Chondrocyte (in vitro differentiated cells): Measurements from ENCODE around the gene WDR27. TPM values are rescaled to one million over a fixed set of nuclear protein-coding genes. Genes with fewer than 3 reads are reported as not detected.
"Not testable (repeated sequence)": the region's sequence is repeated elsewhere in the genome, so short reads cannot be mapped to it uniquely, and the experiment has no call there.

Experiments
- DNase-seq: peaks from one replicate; pipeline ENCODE4 v3.0.0; 2021; ENCODE audit warnings: mixed read lengths, low spot score
- H3K27ac Mint-ChIP-seq: one replicate; pipeline ENCODE4 v1.8.0; 2021; ENCODE audit warnings: mild to moderate bottlenecking, moderate library complexity, mixed read lengths; ENCODE audit not compliant: unreplicated experiment
- H3K27me3 Mint-ChIP-seq: 2 replicates; pipeline ENCODE4 v1.8.0; 2021; ENCODE audit warnings: low read depth, mixed read lengths
- H3K36me3 Mint-ChIP-seq: 2 replicates; pipeline ENCODE4 v1.8.0; 2021; ENCODE audit warnings: low read depth, mixed read lengths
- H3K4me1 Mint-ChIP-seq: 2 replicates; pipeline ENCODE4 v1.8.0; 2021; ENCODE audit warnings: low read depth, mild to moderate bottlenecking, mixed read lengths
- H3K4me3 Mint-ChIP-seq: one replicate; pipeline ENCODE4 v1.8.0; 2021; ENCODE audit warnings: mild to moderate bottlenecking, moderate library complexity, mixed read lengths; ENCODE audit not compliant: unreplicated experiment
- H3K9me3 Mint-ChIP-seq: 2 replicates; pipeline ENCODE4 v1.8.0; 2021; ENCODE audit warnings: low read depth, mixed read lengths
- total RNA-seq: library from RNA; stranded (reverse); gene quantifications from 3 replicates; pipeline ENCODE4 v1.2.1, GENCODE V29; 2021
- TF ChIP-seq, protein P1 (sequence below): fragments of 200-600 bp; sonication (generic); IDR thresholded peaks from 2 replicates; pipeline ENCODE4 v1.5.0; 2021; ENCODE audit warnings: antibody characterized with exemption, mild to moderate bottlenecking, moderate library complexity

Gene WDR27
- total RNA-seq, 1 donor from 2014 or later: 24.9 TPM

DNA sequence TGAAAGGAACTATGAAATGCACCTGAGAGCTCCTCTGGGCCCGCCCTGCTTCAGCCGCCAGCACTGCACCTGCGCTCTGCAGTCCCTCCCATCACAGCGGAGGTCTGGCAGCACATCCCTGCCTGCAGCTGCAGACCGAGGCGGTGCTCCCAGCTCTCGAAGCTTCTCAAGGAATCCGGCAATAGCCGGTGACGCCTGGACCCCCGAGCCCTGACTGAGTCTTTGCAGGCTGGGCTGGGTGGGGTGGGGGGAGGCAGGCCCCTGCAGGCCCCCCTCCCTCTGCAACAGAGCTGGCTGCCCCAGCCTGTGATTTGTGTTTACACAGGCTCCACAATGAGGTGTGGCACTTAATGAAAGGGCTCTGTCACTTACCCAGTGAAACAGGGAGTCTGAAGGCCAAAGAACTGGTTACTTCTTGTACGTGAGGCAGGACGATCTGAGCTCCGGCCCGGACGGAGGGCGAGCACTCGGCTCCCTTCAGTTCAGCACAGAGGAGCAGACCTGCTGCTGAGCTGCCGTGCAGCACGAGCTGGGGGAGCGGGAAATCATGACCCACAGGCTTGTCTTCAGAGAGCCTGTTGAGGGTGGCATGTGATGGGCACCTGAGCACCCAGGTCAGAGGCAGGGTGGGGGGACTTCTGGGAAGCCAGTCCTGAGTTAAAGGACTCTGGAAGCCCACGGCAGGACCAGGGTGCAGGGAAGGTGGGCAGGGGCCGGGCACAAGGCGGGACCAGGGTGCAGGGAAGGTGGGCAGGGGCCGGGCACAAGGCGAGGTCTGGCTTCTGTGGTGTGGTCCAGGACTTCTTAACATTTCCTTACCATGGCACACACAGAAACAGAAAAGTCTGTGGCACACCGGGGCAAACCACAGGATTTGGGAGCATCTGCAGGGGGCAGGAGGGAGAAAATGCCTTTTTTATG lies 255.9 kb downstream of the WDR27 start:
- no peak overlapping the region for H3K4me3 Mint-ChIP-seq
- no peak for DNase-seq
- H3K27ac Mint-ChIP-seq: no peak overlapping the region

DNA sequence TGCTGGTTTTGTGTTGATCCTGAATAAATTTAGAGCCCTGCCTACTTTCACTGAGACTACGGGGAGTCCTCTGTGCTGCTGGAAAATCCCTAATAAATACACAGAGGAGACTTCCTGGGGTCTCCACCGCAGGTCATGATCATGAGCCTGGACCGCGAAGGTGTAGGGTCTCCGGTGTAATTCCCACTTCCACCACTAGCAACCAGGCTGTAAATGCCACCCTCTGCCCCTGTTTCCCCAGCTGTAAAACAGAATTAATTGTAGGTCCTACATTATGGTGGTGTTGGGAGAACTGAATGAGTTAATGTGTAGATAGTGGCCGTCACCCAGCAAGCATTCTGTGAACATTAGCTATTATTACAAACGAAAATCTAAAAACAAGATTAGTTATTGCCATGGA lies 256.6 kb downstream of the WDR27 start:
- Mint-ChIP-seq H3K4me3 (no peak overlapping the region), H3K27me3 (no peaks in the 10 kb centered on the region), H3K4me1 (peaks cover under 1% of the 10 kb centered on the region), H3K36me3 (peaks cover 2% of the 10 kb centered on the region), H3K9me3 (no peaks in the 10 kb centered on the region), H3K27ac (no peak overlapping the region)
- TF ChIP-seq, protein P1, sequence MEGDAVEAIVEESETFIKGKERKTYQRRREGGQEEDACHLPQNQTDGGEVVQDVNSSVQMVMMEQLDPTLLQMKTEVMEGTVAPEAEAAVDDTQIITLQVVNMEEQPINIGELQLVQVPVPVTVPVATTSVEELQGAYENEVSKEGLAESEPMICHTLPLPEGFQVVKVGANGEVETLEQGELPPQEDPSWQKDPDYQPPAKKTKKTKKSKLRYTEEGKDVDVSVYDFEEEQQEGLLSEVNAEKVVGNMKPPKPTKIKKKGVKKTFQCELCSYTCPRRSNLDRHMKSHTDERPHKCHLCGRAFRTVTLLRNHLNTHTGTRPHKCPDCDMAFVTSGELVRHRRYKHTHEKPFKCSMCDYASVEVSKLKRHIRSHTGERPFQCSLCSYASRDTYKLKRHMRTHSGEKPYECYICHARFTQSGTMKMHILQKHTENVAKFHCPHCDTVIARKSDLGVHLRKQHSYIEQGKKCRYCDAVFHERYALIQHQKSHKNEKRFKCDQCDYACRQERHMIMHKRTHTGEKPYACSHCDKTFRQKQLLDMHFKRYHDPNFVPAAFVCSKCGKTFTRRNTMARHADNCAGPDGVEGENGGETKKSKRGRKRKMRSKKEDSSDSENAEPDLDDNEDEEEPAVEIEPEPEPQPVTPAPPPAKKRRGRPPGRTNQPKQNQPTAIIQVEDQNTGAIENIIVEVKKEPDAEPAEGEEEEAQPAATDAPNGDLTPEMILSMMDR: peak; percentile 13
- DNase-seq: no peak

More for the DNA sequence above, 255.9 kb downstream of the WDR27 start:
- Mint-ChIP-seq H3K4me1 (peaks cover 7% of the 10 kb centered on the region), H3K9me3 (no peaks in the 10 kb centered on the region), H3K27me3 (no peaks in the 10 kb centered on the region), H3K36me3 (peaks cover 2% of the 10 kb centered on the region)
- TF ChIP-seq, protein P1: no peak

DNA sequence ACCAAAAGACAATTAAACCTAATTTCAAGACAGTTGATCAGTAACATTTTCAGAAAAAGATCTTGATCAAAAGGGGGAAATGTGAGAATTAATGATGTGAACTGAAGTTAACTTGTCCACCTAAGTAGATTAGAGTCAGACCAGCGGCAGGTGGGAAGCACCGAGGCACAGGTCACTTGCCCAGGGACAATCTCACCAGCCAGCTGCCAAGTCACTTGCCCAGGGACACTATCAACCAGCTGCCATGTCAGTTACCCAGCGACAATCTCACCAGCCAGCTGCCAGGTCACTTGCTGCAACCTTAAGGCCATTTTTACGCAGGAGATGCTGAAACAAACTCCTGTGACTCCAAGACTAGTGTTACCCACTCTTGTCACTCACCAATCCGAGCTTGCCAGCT lies 260.5 kb downstream of the WDR27 start:
- no peak overlapping the region for H3K4me3 Mint-ChIP-seq
- TF ChIP-seq, protein P1: no peak
- DNase-seq: no peak
- H3K4me1 Mint-ChIP-seq: no peaks in the 10 kb centered on the region
- no peak overlapping the region for H3K27ac Mint-ChIP-seq
- H3K9me3 Mint-ChIP-seq: peaks cover 2% of the 10 kb centered on the region
- H3K36me3 Mint-ChIP-seq: peaks cover 2% of the 10 kb centered on the region
- H3K27me3 Mint-ChIP-seq: no peaks in the 10 kb centered on the region

DNA sequence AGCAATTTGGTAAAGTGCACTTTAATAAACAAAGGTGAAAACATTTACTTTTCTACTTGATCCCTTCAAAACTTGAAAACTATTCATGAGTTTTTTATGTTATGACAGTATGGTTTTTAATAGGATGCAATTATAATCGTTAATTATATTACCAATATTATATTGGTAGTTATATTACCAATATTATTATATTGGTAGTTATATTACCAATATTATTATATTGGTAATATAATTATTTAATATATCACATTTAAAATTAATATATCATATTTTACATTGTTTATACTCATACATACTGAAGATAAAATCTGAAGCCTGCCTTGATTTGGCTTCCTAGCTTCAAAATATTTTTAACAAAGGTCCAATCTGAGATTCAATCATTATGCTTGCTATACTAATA lies 262.1 kb downstream of the WDR27 start:
- TF ChIP-seq, protein P1: no peak
- H3K4me1 Mint-ChIP-seq: no peaks in the 10 kb centered on the region
- no peak overlapping the region for H3K4me3 Mint-ChIP-seq
- H3K9me3 Mint-ChIP-seq: peaks cover 3% of the 10 kb centered on the region
- no peaks in the 10 kb centered on the region for H3K27me3 Mint-ChIP-seq
- DNase-seq: no peak
- H3K27ac Mint-ChIP-seq: no peak overlapping the region
- H3K36me3 Mint-ChIP-seq: peaks cover 2% of the 10 kb centered on the region

DNA sequence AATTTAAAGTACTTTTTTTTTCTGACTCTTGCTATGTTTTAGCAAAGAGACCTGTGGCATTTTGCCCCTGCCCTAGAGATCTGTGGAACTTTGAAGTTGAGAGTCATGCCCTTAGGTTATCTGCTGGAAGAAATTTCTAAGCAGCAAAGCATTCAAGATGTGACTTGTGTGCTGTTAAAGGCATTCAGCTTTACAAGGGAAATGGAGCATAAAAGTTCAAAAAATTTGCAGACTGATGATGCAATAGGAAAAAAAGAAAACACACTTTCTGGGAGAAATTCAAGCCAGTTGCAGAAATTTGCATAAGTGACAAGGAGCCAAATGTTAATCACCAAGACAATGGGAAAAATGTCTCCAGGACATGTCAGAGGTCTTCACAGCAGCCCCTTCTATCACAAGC lies 267.3 kb downstream of the WDR27 start:
- not testable (repeated sequence) for H3K27me3 Mint-ChIP-seq, H3K4me1 Mint-ChIP-seq, H3K4me3 Mint-ChIP-seq, DNase-seq, H3K27ac Mint-ChIP-seq
- Mint-ChIP-seq H3K36me3 (peaks cover 14% of the 10 kb centered on the region), H3K9me3 (peaks cover 29% of the 10 kb centered on the region)
